ENCODE results near the gene GBP3. TPM values are rescaled to one million over a fixed set of nuclear protein-coding genes. Genes with fewer than 3 reads are reported as not detected.
A peak's percentile ranks its signal among the peaks of the same experiment; 100 is the strongest.

GBP3 gene
- total RNA-seq, 2 donors from 2014 or later = not detected

DNA sequence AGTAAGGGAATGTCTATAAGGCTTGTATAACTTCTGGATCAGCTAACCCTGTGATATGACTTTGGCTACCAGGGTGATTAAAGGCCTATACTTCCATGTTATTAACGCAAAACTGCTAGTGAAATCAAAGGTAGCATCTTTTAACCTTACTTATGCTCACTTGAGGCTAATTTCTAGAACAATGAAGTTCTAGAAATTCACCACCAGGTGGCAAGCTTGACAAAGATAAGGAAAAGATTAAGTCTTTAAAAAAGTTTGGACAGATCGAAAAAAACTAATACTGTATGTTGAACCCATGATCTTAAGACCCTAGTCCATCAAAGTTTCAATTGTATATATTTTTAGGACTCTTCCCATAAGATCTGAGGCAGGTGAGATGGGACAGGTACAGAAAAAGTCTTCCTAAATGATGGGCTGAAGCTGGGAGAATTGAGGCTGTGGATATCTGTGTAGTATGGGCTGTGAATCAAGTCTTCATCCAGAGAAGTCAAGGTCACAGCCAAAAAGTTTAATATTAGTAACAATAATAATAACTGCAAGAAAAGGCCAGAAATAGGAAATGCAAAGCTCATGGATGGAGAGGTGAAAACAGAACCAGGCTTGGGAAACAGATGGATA is 49.0 kb downstream of the GBP3 start:
- H3K27me3 Mint-ChIP-seq (ENCODE audit: insufficient read depth) = no peaks in the 10 kb centered on the region
- peaks cover 10% of the 10 kb centered on the region for H3K36me3 ChIP-seq (ENCODE audit: control insufficient read depth, insufficient read depth, low read length)
- H3K4me3 Mint-ChIP-seq = no peak overlapping the region
- H3K4me1 Mint-ChIP-seq = peaks cover 8% of the 10 kb centered on the region
- no peak overlapping the region for H3K9ac ChIP-seq (ENCODE audit: extremely low read depth, low read length, poor library complexity, severe bottlenecking)
- H3K27me3 ChIP-seq (ENCODE audit: control insufficient read depth, insufficient read depth, low read length, poor library complexity, severe bottlenecking) = no peaks in the 10 kb centered on the region
- no peak for DNase-seq
- H3K27ac ChIP-seq (ENCODE audit: low read depth, low read length) = no peak overlapping the region
- H3K9me3 ChIP-seq (ENCODE audit: control insufficient read depth, low read length) = no peaks in the 10 kb centered on the region
- H3K36me3 Mint-ChIP-seq (ENCODE audit: low read depth) = peaks cover 32% of the 10 kb centered on the region
- no peak overlapping the region for H3K4me3 ChIP-seq (ENCODE audit: low read length)
- no peak overlapping the region for H3K27ac Mint-ChIP-seq
- H3K4me1 ChIP-seq (ENCODE audit: control insufficient read depth, insufficient read depth, low read length) = no peaks in the 10 kb centered on the region
- peaks cover 15% of the 10 kb centered on the region for H3K9me3 Mint-ChIP-seq
- TF ChIP-seq, protein P1, sequence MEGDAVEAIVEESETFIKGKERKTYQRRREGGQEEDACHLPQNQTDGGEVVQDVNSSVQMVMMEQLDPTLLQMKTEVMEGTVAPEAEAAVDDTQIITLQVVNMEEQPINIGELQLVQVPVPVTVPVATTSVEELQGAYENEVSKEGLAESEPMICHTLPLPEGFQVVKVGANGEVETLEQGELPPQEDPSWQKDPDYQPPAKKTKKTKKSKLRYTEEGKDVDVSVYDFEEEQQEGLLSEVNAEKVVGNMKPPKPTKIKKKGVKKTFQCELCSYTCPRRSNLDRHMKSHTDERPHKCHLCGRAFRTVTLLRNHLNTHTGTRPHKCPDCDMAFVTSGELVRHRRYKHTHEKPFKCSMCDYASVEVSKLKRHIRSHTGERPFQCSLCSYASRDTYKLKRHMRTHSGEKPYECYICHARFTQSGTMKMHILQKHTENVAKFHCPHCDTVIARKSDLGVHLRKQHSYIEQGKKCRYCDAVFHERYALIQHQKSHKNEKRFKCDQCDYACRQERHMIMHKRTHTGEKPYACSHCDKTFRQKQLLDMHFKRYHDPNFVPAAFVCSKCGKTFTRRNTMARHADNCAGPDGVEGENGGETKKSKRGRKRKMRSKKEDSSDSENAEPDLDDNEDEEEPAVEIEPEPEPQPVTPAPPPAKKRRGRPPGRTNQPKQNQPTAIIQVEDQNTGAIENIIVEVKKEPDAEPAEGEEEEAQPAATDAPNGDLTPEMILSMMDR (conservative IDR thresholded peaks at IDR 0.05) = peak; percentile 85
- 85 to 86% methylated on average over 1 to 2 of the region's 2 CpGs for WGBS, 2 experiments (ENCODE audit: insufficient coverage in 1 of 2, insufficient read length in 1 of 2)

- no peak for DNase-seq
- Histone ChIP-seq H3K27me3 (ENCODE audit: control insufficient read depth, insufficient read depth, low read length, poor library complexity, severe bottlenecking) (no peaks in the 10 kb centered on the region), H3K4me1 (ENCODE audit: control insufficient read depth, insufficient read depth, low read length) (no peaks in the 10 kb centered on the region), H3K9me3 (ENCODE audit: control insufficient read depth, low read length) (no peaks in the 10 kb centered on the region), H3K27ac (ENCODE audit: low read depth, low read length) (no peak overlapping the region), H3K9ac (ENCODE audit: extremely low read depth, low read length, poor library complexity, severe bottlenecking) (no peak overlapping the region), H3K4me3 (ENCODE audit: low read length) (no peak overlapping the region), H3K36me3 (ENCODE audit: control insufficient read depth, insufficient read depth, low read length) (peaks cover 75% of the 10 kb centered on the region)
- H3K4me3 Mint-ChIP-seq = no peak overlapping the region
- H3K27me3 Mint-ChIP-seq (ENCODE audit: insufficient read depth) = no peaks in the 10 kb centered on the region
- H3K9me3 Mint-ChIP-seq = no peaks in the 10 kb centered on the region
- no peaks in the 10 kb centered on the region for H3K4me1 Mint-ChIP-seq
- peaks cover 58% of the 10 kb centered on the region for H3K36me3 Mint-ChIP-seq (ENCODE audit: low read depth)
- no peak overlapping the region for H3K27ac Mint-ChIP-seq
- TF ChIP-seq, protein P1 (conservative IDR thresholded peaks at IDR 0.05) = no peak
Measured at GRCh38 chr1:88961647-88962275, 60.9 kb downstream of the GBP3 start.

- Histone ChIP-seq H3K27ac (ENCODE audit: low read depth, low read length) (no peak overlapping the region), H3K36me3 (ENCODE audit: control insufficient read depth, insufficient read depth, low read length) (peaks cover 77% of the 10 kb centered on the region), H3K27me3 (ENCODE audit: control insufficient read depth, insufficient read depth, low read length, poor library complexity, severe bottlenecking) (no peaks in the 10 kb centered on the region), H3K4me3 (ENCODE audit: low read length) (no peak overlapping the region), H3K4me1 (ENCODE audit: control insufficient read depth, insufficient read depth, low read length) (no peaks in the 10 kb centered on the region), H3K9me3 (ENCODE audit: control insufficient read depth, low read length) (no peaks in the 10 kb centered on the region), H3K9ac (ENCODE audit: extremely low read depth, low read length, poor library complexity, severe bottlenecking) (no peak overlapping the region)
- H3K4me3 Mint-ChIP-seq = no peak overlapping the region
- H3K27me3 Mint-ChIP-seq (ENCODE audit: insufficient read depth) = no peaks in the 10 kb centered on the region
- H3K27ac Mint-ChIP-seq = no peak overlapping the region
- no peaks in the 10 kb centered on the region for H3K4me1 Mint-ChIP-seq
- no peaks in the 10 kb centered on the region for H3K9me3 Mint-ChIP-seq
- WGBS, 2 experiments (ENCODE audit: insufficient coverage in 1 of 2, insufficient read length in 1 of 2) = 29% methylated on average over 1 of the region's 1 CpG; no CpG with 5 or more reads in 1 of the 2 experiments
- no peak for DNase-seq
- peaks cover 56% of the 10 kb centered on the region for H3K36me3 Mint-ChIP-seq (ENCODE audit: low read depth)
- TF ChIP-seq, protein P1 (conservative IDR thresholded peaks at IDR 0.05) = no peak
Measured at GRCh38 chr1:88961081-88961480, 61.6 kb downstream of the GBP3 start.

Other genes with a start within 250 kb of the GBP3 start
- gene GTF2B, start 131.3 kb downstream of the GBP3 start, total RNA-seq = 10 to 100 TPM; 18.6 to 19.9 TPM
- 10 to 100 TPM; 33.9 to 36.4 TPM for gene KYAT3, start 30.2 kb downstream of the GBP3 start, total RNA-seq
- gene RBMXL1, start 30.2 kb downstream of the GBP3 start, total RNA-seq = 10 to 100 TPM; 20.1 to 27.7 TPM
- not detected for gene GBP1, start 42.3 kb upstream of the GBP3 start, total RNA-seq
- not detected for gene GBP2, start 103.2 kb upstream of the GBP3 start, total RNA-seq
- not detected for gene GBP7, start 153.1 kb upstream of the GBP3 start, total RNA-seq
- 1 to 10 TPM in 1 of 2 donors, under 1 TPM in 1; 0.55 to 2.8 TPM for gene GBP4, start 176.1 kb upstream of the GBP3 start, total RNA-seq
- not detected for gene GBP5, start 250.0 kb upstream of the GBP3 start, total RNA-seq

Data from endodermal cell (in vitro differentiated cells).